Measurements from ENCODE around the gene QRSL1. TPM values are rescaled to one million over a fixed set of nuclear protein-coding genes. Genes with fewer than 3 reads are reported as not detected.

Gene QRSL1
- polyA plus RNA-seq, 3 donors: 5.7 to 7.8 (median 5.8) TPM

DNA sequence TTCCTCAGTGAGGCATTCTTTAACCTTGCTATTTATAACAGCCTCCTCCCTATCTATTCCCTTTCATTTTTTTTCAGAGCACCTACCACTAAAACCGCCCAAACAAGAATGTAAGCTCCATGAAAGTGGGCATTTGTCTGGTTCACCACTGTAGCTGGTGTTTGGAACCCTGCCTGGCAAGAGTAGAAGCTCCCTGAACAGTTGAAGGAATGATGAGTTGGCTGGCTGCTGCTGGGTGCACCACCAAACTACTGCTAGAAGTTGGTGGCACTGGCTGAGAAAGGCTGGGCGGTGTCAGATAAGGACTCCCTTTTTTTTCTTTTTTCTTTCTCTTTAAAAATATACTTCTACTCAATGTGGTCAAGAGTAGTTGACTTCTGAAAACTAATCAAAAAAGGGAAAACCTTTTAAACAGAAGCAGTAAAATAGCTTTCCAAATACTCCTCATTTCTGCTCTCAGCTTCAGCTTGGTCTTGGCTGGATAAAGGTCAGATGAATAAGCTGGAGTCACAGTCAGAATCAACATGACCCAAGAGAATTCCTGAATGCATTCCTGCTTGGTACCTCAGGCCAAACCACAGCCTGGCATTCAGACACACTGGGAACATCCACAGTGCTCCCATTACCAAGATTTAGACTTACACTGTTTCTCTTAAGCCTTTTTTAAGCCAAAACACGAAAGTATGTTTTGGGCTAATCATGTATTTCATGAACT, 38.1 kb upstream of the QRSL1 start:
- Mint-ChIP-seq H3K36me3 (peaks cover 41 to 50% of the 10 kb centered on the region in 2 donors), H3K27me3 (ENCODE audit: low read depth in 3 of 3) (no peaks in the 10 kb centered on the region), H3K4me1 (no peaks in the 10 kb centered on the region), H3K4me3 (no peak overlapping the region), H3K9me3 (peaks cover 2 to 8% (median 4%) of the 10 kb centered on the region in 7 donors), H3K27ac (peak overlapping the region in 1 of 7 donors; percentile 48)
- Histone ChIP-seq H3K4me3 (replicated peaks in 1 of 3; ENCODE audit: low read depth in 2 of 3, low read length in 3 of 3) (no peak overlapping the region), H3K4me2 (replicated peaks; ENCODE audit: extremely low read depth, low read length, poor library complexity, severe bottlenecking) (no peak overlapping the region), H2AFZ (ENCODE audit: insufficient read depth, low read depth, low read length, poor library complexity, severe bottlenecking) (no peak overlapping the region), H3K4me1 (ENCODE audit: control insufficient read depth in 1 of 2, insufficient read depth in 2 of 2, low read length in 2 of 2) (no peaks in the 10 kb centered on the region), H3K27me3 (ENCODE audit: control insufficient read depth in 2 of 2, insufficient read depth in 2 of 2, low read length in 2 of 2) (no peaks in the 10 kb centered on the region), H3K9ac (ENCODE audit: insufficient read depth, low read length, poor library complexity, severe bottlenecking) (no peak overlapping the region), H3K36me3 (replicated peaks in 1 of 2; ENCODE audit: control insufficient read depth in 1 of 2, insufficient read depth in 2 of 2, low read length in 2 of 2) (peaks cover 18 to 36% of the 10 kb centered on the region in 2 donors), H3K27ac (ENCODE audit: low read depth in 1 of 2, low read length in 2 of 2) (no peak overlapping the region), H4K20me1 (ENCODE audit: insufficient read depth, low read length) (no peaks in the 10 kb centered on the region), H3K9me3 (replicated peaks in 1 of 2; ENCODE audit: control insufficient read depth in 1 of 2, insufficient read depth in 1 of 2, low read length in 2 of 2) (no peaks in the 10 kb centered on the region), H3K79me2 (ENCODE audit: insufficient read depth, low read length) (no peaks in the 10 kb centered on the region)
- DNase-seq: no peak
- 80% methylated on average over 1 of the region's 3 CpGs for WGBS (ENCODE audit: insufficient coverage)
- TF ChIP-seq, protein P1, sequence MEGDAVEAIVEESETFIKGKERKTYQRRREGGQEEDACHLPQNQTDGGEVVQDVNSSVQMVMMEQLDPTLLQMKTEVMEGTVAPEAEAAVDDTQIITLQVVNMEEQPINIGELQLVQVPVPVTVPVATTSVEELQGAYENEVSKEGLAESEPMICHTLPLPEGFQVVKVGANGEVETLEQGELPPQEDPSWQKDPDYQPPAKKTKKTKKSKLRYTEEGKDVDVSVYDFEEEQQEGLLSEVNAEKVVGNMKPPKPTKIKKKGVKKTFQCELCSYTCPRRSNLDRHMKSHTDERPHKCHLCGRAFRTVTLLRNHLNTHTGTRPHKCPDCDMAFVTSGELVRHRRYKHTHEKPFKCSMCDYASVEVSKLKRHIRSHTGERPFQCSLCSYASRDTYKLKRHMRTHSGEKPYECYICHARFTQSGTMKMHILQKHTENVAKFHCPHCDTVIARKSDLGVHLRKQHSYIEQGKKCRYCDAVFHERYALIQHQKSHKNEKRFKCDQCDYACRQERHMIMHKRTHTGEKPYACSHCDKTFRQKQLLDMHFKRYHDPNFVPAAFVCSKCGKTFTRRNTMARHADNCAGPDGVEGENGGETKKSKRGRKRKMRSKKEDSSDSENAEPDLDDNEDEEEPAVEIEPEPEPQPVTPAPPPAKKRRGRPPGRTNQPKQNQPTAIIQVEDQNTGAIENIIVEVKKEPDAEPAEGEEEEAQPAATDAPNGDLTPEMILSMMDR (IDR thresholded peaks at IDR 0.05): no peak
- intact Hi-C loops (cut with micrococcal nuclease): no loop called here

GRCh38 chr6:106599440-106599839, 29.9 kb upstream of the QRSL1 start:
- intact Hi-C loops (cut with micrococcal nuclease): no loop called here

More at GRCh38 chr6:106599440-106599839, 29.9 kb upstream of the QRSL1 start:
- TF ChIP-seq, protein P1 (IDR thresholded peaks at IDR 0.05): no peak
- H3K36me3 Mint-ChIP-seq: peaks cover 47 to 48% of the 10 kb centered on the region in 2 donors
- Histone ChIP-seq H3K36me3 (replicated peaks in 1 of 2; ENCODE audit: control insufficient read depth in 1 of 2, insufficient read depth in 2 of 2, low read length in 2 of 2) (peaks cover 12 to 22% of the 10 kb centered on the region in 2 donors), H3K27me3 (ENCODE audit: control insufficient read depth in 2 of 2, insufficient read depth in 2 of 2, low read length in 2 of 2) (no peaks in the 10 kb centered on the region), H3K9me3 (replicated peaks in 1 of 2; ENCODE audit: control insufficient read depth in 1 of 2, insufficient read depth in 1 of 2, low read length in 2 of 2) (no peaks in the 10 kb centered on the region), H3K27ac (ENCODE audit: low read depth in 1 of 2, low read length in 2 of 2) (no peak overlapping the region), H3K4me1 (ENCODE audit: control insufficient read depth in 1 of 2, insufficient read depth in 2 of 2, low read length in 2 of 2) (no peaks in the 10 kb centered on the region), H3K4me2 (replicated peaks; ENCODE audit: extremely low read depth, low read length, poor library complexity, severe bottlenecking) (no peak overlapping the region), H3K79me2 (ENCODE audit: insufficient read depth, low read length) (no peaks in the 10 kb centered on the region), H3K9ac (ENCODE audit: insufficient read depth, low read length, poor library complexity, severe bottlenecking) (no peak overlapping the region), H3K4me3 (replicated peaks in 1 of 3; ENCODE audit: low read depth in 2 of 3, low read length in 3 of 3) (no peak overlapping the region), H4K20me1 (ENCODE audit: insufficient read depth, low read length) (no peaks in the 10 kb centered on the region), H2AFZ (ENCODE audit: insufficient read depth, low read depth, low read length, poor library complexity, severe bottlenecking) (no peak overlapping the region)
- H3K4me1 Mint-ChIP-seq: no peaks in the 10 kb centered on the region
- H3K9me3 Mint-ChIP-seq: peaks cover 0 to 3% (median 2%) of the 10 kb centered on the region in 7 donors
- H3K27me3 Mint-ChIP-seq (ENCODE audit: low read depth in 3 of 3): no peaks in the 10 kb centered on the region
- no peak for DNase-seq
- H3K27ac Mint-ChIP-seq: no peak overlapping the region
- no peak overlapping the region for H3K4me3 Mint-ChIP-seq
- WGBS (ENCODE audit: insufficient coverage): no CpG with 5 or more reads among the region's 2 CpGs

Data from CD14-positive monocyte (primary cell).